ENCODE results near the gene PDXP.
"Not testable (repeated sequence)": the region's sequence is repeated elsewhere in the genome, so short reads cannot be mapped to it uniquely, and the experiment has no call there.

Gene PDXP

DNA sequence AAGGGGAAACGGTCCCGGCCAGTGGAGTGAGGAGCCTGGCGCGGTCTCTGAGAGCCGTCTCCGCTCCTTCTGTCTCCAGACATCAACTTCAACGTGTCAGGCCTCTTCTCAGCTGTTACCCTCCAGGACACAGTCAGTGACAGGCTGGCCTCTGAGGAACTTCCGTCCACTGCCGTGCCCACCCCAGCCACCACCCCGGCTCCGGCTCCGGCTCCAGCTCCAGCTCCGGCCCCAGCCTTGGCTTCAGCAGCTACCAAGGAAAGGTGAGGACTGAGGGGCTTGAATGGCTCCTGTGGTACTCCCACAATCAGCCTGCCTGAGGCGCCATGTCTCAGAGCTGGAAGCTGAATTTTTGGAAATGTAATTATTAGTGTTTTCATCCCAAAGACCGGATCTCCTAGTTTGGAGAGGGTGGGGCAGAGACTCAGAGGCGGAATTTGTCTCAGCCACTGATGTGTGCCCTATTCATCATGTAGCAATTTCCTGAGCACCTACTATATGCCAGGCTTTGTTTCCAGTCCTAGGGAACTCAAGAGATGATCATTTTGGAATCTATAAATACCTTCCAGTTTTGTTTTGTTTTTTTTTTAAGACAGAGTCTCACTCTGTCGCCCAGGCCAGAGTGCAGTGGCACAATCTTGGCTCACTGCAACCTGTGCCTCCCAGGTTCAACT is 7.9 kb upstream of the PDXP start:
- DNase-seq = no peak

DNA sequence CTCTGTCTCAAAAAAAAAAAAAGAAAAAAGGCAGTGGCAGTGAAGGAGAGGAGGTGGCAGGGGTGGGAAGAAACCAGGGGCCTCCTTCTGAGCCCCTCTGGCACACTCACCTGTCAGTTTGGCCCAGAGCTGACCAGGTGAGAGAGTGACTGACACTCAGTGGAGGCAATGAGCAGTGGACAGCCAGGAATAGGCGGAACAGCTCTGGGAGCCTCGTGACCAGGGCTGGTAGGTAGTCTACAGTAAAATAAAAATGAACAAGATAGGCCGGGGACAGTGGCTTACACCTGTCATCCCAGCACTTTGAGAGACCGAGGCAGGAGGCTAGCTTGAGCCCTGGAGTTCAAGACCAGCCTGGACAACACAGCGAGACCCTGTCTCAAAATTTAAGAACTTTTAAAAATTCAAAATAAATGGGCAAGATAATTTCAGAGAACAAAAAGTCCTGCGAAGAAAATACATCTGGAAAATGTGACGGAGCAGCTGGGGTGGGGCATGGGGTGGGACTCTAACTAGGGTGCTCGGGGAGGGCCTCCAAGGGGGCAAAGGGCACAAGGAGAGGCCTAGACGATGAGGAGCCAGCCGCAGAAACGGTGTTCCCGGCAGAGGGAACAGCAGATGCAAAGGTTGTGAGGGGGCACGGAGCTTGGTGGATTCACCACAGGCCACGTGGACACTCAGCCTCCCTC is 3.8 kb upstream of the PDXP start:
- no peak for DNase-seq

GRCh38 chr22:37655252-37655563 is 3.3 kb upstream of the PDXP start:
- no peak for DNase-seq

DNA sequence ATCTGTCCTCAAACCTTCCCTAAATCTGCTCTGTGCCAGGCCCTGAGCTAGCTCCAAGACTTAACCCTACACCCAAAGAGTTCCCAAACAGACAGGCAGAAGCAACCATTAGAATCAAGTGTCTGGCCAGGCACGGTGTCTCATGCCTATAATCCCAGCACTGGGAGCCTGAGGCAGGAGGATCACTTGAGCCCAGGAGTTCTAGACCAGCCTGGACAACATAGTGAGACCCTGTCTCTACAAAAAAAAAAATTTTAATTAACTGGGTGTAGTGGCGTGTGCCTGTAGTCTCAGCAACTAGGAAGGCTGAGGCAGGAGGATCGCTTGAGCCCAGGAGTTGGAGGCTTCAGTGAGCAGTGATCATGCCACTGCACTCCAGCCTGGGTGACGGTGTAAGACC is 1.9 kb upstream of the PDXP start:
- DNase-seq = not testable (repeated sequence)

DNA sequence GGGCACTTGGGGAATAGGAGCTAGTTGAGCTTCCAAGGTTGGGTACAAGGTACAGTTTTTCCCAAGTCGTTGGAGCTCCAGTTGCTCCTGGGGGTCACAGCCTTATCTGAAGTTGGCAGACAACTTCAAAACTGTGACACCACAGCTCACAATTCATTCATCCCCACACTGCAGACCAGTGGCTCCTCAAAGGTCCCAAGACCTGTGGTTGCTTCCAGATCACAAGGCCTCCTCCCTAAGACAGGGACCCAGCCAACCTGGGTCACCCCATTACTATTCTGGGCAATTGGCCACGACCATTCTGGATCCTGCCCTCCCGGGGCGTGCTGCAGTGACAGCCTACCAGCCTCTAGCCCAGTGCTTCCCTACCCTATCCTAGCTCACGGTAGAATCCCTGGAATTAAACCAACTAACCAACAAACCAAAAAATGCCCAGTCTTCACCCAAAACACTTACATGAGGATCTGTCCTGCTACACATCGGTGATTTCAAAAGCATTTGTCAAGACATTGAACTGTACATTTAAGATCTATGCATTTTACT is 862 bp upstream of the PDXP start:
- no peak for DNase-seq

DNA sequence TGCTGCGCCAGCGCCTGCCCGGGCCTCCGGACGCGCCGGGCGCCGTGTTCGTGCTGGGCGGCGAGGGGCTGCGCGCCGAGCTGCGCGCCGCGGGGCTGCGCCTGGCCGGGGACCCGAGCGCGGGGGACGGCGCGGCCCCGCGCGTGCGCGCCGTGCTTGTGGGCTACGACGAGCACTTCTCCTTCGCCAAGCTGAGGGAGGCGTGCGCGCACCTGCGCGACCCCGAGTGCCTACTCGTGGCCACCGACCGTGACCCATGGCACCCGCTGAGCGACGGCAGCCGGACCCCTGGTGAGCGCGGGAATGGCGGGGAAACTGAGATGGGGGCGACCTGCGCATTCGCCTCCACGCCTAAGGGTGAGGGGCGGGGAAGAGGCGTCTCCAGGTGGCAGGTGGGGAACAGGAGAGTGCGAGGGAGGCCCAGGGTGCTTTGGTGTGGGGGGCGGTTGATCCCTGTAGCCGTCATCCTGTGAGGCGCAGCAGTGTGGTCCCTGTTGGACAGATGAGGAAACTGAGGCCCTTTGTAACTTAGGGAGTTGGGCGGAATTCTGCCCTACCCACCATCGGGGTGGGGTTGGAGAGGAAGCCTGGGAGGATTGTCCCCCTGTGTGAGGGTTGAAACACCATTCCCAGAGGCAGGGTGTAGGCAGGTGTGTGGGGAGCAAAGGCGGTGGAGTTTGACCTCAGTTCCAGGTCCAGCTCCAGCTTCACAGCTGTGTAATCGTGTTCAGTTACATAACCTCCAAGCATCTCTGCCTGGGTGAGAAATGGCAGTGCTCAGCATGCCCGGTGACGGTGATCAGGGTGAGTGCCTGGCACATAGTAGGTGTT is 758 bp downstream of the PDXP start:
- no peak for DNase-seq

DNA sequence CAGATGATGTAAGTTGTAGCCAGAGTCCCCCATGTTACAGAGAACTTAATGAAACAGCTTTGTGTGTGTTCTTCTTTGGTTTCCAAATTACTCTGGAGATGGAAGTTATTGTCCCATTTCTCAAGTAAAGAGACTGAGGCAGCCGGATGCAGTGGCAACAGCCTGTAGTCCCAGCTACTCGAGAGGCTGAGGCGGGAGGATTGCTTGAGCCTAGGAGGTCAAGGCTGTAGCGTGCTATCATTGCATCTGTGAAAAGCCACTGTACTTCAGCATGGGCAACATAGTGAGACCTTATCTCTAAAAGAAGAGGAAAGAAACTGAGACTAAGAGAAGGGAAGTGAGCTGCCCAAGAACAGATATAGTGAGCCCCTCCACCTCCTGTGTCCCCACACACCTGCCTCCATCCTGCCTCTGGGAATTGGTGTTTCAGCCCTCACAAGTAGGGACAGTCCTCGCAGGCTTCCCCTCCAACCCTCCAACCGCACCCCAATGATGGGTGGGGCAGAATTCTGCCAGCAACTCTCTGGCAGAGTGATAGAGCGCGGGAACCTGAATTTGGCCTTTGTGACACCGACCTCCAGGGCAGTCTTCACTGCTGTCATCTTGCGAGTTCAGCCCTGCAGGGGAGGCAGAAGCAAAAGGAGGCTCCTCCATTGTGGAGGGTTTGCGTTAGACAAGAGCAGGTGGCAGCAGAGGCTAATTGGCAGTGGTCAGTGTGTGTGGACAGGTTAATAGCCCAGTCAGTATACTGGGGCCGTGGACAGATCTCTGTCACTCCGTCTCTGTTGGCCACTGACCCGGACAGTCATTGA is 1.6 kb downstream of the PDXP start:
- DNase-seq = no peak

GRCh38 chr22:37660709-37661045 is 2.2 kb downstream of the PDXP start:
- DNase-seq = no peak

- no peak for DNase-seq
Measured at GRCh38 chr22:37661160-37661924, 2.8 kb downstream of the PDXP start.

GRCh38 chr22:37662039-37662438 is 3.5 kb downstream of the PDXP start:
- DNase-seq = no peak

DNA sequence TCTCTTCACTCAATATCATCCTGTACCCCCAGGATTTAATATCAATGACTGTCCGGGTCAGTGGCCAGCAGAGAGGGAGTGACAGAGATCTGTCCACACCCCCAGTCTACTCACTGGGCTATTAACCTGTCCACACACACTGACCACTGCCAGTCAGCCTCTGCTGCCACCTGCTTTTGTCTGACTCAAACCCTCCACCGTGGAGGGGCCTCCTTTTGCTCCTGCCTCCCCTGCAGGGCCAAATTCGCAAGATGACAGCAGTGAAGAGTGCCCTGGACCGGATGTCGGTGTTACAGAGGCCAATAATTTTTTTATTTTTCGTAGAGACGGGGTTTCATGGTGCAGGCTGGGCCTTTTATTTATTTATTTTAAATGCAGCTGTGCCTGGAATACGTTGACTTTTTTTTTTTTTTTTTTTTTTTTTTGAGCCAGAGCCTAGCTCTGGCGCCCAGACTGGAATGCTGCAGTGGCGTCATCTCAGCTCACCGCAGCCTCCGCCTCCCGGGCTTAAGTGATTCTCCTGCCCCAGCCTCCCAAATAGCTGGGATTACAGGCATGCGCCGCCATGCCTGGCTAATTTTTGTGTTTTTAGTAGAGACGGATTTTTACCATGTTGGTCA is 5.1 kb downstream of the PDXP start:
- no peak for DNase-seq

DNA sequence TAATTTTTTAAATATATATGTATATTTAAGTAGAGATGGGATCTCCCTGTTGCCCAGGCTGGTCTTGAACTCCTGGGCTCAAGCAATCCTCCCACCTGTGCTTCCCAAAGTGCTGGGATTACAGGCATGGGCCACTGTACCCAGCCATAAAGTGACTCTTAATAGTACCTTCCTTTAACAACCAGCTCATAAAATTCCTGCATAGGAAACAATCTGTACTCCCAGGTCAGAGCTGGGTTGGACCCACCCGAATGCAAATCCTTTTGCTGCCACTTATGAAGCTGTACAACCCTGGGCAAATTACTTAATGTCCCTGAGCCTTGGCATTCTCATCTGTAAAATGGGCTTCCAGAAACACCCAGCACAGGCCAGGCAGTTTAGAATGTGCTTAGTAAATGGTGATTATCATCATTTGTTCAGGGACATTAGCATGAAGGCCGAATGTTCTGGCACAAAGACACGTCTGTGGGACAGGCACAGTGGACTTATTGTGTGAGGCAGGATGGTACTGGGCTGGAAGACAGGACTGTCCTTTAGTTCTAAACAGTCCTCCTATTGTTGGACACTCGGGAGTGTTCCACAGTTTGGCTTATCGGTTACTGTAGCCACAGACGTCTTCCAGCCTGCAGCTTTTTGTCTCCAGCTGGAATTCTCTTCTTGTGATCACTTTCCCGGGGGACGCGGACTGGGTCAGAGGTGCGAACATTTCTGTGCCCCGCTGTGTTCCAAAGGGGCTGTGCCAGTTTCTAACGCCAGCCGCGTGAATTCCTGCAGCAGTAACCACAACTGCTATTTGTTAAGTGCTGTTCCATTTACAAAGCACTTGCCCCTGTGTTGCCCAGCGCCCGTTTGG is 6.0 kb downstream of the PDXP start:
- DNase-seq = no peak

DNA sequence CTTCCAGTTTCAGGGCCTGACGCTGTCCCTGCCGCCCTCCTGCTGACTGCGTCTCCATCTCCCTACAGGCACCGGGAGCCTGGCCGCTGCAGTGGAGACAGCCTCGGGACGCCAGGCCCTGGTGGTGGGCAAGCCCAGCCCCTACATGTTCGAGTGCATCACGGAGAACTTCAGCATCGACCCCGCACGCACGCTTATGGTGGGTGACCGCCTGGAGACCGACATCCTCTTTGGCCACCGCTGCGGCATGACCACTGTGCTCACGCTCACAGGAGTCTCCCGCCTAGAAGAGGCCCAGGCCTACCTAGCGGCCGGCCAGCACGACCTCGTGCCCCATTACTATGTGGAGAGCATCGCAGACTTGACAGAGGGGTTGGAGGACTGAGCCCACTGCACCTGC is 7.0 kb downstream of the PDXP start:
- DNase-seq = no peak

- DNase-seq = no peak
Measured at GRCh38 chr22:37669586-37669985, 11.1 kb downstream of the PDXP start.

GRCh38 chr22:37672206-37672919 is 13.8 kb downstream of the PDXP start:
- no peak for DNase-seq

DNA sequence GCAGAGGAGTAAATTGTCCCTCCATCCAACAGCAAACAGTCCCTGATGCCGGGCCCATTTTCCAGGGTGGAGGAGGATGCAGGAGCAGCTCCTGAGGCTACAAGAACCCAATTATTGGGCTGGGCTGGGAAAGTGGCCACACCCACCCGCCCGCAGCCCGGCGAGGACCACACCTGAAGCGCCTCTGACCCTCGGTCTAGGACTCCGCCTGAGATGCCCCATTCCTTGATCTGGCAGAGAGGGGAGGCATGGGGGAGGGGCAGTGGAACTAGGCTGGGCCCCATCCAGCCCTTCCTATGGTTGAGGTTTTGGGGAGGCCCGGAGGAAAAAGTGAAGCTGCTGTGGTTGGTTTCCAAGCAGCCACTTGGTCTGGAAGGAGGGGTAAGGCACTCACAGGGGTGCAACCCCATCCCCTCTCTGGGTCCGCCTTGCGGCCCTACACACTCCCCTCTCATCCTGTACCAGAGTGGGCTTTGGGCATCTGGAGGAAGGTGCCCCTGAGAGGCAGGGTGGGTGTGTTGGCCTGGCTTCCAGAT is 14.5 kb downstream of the PDXP start:
- DNase-seq = no peak

DNA sequence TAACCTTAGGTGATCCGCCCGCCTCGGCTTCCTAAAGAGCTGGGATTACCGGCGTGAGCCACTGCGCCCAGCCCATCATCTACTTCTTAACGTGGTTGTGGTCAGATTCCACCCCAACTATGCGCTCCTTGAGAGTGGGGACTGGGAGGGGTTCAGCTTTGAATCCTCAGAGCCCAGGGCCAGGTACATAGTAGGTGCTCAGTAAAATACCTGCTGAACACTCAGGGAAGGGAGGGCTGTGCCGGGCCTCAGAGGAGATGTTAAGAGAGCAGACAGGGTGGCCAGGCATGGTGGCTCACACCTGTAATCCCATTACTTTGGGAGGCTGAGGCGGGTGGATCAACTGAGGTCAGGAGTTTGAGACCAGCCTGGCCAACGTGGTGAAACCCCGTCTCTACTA is 15.7 kb downstream of the PDXP start:
- DNase-seq = no peak

- DNase-seq = peak; percentile 58 to 60
Measured at GRCh38 chr22:37674951-37675929, 16.7 kb downstream of the PDXP start, which contains the start of gene LGALS1. TSS of gene LGALS1 (plus strand) at chr22:37675636. CDS start at chr22:37675703, 67 bp downstream.
